ENCODE data around the gene BEAN1.
"Not testable (repeated sequence)": the region's sequence is repeated elsewhere in the genome, so short reads cannot be mapped to it uniquely, and the experiment has no call there.

BEAN1 gene

DNA sequence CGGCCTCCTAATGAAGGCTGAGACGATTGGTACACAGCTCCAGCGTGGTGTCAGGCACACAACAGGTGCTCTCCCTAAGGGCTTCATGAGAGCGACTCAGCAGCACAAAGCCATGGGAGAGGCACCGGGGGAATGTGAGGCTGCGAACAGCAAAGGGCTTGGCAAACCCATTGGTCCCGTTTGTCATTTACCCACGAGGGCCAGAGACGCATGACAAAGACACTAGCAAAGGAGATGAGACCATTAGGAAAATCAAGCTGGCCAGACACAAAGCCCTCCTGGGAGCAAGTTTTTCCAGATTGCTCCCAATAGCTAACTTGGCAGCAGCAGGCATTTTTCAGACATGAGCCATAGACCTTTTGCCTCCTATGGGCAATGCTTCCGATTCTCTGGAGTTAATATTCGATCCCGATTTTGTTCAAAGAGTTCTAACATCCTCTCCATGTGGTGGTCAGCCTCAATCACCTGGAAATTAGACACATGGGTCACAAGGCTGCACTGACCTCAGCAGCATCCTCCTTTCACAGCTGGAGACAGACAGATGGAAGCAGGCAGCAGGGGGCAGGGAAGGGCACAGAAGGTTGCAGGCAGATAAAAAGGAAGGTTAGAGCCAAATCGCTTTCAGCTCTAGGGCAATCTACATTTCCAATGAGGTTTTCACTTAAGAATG lies 84.6 kb downstream of the BEAN1 start:
- no peak for DNase-seq

DNA sequence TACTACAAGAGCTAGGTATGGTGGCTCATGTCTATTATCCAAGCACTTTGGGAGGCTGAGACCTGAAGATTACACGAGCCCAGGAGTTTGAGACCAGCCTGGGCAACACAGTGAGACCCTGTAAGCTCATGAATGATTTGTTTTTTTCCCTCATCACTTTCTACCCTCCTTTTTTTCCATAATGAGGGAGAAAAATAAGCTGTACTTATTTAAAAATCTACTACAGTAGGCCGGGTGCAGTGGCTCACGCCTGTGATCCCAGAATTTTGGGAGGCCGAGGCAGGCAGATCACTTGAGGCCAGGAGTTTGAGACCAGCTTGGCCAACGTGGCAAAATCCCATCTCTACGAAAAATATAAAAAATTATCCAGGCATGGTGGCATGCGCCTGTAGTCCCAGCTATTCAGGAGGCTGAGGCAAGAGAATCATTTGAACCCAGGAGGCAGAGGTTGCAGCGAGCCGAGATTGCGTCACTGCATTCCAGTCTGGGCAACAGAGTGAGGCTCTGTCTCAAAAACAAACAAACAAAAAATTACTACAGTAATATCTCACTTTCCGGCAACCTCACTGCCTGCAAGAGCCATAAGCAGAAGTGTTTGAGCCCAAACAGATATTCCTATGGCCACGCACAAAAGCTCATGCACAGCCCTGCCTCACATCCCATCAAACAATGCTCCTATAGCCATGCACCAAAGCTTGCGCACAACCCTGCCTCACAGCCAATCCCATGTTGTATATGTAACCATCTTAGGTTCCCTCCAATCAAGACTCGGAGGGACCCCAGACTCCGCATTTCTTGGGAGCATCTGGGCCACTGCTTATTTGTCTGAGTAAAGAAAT lies 85.4 kb downstream of the BEAN1 start:
- DNase-seq, result no peak

DNA sequence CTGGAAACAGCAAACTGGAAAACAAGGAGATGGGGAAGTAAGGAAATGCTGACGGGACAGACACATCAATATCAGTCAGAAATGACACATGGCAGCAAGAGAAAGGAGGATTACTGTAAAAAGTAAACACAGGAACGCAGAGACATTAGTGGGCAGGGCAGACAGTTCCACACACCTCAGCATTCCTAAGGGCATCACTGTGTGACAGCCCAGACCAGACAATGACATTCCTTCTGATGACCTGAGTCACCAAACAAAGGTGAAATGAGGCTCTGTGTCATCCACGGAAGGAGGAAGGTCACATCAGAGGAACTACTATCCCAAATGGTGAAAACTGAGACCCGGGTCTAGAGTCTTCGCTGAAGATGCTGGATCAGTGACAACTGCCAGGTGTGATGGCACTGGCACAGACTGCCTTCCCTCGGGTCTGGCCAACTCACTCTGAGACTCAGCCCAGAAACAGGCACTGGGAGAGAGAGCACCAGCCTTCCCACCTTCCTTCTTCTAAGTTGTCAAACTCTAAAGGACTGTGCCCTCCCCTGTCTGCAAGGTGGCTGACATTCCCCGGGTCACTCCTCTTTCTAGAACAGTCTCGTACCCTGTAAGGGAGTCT lies 86.1 kb downstream of the BEAN1 start:
- no peak for DNase-seq

DNA sequence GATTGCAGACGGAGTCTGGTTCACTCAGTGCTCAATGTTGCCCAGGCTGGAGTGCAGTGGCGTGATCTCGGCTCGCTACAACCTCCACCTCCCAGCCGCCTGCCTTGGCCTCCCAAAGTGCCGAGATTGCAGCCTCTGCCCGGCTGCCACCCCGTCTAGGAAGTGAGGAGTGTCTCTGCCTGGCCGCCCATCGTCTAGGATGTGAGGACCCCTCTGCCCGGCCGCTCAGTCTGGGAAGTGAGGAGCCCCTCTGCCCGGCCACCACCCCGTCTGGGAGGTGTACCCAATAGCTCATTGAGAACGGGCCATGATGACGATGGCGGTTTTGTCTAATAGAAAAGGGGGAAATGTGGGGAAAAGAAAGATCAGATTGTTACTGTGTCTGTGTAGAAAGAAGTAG lies 87.3 kb downstream of the BEAN1 start:
- not testable (repeated sequence) for DNase-seq

DNA sequence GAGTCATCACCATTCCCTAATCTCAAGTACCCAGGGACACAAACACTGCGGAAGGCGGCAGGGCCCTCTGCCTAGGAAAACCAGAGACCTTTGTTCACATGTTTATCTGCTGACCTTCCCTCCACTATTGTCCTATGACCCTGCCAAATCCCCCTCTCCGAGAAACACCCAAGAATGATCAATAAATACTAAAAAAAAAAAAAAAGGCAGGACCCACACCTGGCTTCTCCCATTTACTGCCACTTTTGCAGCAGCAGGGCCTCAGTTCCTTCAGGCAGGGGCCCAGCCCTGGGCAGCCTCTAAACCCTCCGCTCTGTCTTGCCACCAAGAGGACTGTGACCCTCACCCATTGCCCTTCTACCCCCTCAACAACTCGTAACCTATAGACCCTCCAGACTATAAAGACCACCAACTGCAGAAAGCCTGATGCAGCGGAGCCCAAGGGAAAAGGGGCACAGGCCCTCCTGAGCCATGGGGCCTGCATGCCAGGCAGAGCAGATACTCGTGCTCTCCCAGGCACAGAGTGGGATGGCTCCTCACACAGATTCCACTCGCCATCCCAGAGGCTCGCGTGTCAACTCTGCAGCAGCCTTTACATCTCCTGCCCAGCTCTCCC lies 88.0 kb downstream of the BEAN1 start:
- DNase-seq, result not testable (repeated sequence)

DNA sequence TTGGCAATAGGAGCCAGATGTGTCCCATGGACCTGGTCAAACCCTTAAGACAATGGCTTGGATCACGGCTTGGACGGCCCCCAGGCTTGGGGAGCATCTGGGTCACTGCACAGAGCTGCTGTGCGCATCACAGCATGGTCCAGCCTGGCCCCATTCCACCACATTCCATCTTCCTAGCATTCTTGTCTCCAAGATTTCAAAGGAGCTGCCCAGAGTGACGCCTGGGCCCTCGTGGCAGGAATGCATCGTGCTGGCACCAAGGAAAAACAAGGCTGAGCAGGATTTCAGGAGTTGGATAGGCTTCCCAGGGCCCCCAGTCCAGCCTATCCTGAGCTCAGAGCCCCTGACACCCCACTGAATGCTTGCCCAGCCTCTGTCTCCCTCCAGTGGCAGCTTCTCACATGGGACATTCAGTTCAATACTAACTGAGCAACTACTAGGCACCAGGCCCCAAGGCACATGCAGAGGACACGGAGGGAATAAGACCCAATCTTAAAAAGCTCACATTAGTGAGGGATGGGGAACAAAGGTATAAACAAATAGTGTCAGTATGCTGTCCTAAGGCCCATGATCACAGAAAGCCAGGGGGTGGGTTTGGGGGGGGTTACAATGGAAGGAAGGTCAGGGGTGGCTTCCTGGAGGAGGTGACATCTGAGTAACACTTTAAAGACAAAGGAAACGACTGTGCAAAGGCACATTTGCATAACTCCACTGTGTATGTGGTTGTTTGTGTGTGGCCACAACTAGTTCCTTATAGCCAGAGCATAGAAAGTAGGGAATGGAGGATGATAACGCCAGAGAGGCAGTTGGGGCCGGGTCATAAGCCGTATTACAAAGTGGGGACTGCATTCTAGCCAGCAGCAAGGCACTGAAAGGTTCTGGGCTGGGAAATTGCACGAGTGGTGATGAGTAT lies 88.8 kb downstream of the BEAN1 start:
- DNase-seq, result no peak

DNA sequence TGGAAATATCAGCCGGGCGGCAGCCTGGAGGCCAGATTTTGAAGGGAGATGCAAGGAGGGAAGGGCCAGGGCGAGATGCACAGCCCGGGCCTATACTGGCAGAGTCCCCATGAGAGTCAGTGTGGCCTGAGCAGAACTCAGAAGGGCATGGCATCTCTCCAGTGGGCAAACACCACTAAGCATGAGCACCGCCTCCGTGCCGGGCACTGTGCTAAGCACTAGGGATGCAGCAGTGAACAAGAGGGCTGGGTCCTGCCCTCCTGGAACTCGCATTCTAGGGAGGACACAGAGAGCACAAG lies 89.4 kb downstream of the BEAN1 start:
- DNase-seq, result no peak

DNA sequence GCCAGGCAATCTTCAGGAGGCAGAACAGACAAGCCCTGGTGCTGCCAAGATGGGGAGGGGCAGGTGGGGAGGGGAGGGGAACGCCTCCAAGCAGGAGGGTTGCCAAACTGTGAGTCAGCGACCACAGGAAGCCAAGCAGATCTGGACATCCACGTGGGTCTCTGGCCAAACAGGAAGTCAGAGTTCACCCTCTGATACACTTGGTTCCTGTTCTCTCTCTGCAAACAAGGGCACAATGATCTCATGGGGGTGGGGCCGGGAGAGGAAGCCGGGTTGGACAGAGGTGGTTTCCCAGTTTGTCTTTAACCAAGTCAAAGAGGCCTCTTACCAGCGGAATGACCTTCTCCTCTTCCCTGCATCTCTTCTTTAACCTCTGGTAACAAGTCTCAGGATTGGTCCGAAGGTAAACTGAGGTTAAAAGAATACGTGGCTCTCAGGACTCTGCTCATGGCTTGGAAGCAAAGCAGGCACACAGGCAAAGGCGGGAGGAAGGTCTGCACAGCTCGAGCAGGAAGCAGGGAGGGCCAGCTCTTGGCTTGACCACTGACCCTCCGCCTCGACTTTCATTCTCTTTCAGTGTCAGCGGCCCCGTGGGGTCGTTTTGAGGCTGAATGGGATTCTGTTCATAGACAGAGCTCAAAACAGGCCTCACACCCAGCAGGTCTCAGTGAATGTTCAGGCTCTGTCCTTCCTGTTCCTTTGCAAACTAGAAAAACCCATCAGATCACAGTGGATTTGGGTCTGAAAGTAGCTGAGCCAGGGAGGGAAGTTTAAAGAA lies 89.9 kb downstream of the BEAN1 start:
- DNase-seq, result peak; percentile 70 to 71

DNA sequence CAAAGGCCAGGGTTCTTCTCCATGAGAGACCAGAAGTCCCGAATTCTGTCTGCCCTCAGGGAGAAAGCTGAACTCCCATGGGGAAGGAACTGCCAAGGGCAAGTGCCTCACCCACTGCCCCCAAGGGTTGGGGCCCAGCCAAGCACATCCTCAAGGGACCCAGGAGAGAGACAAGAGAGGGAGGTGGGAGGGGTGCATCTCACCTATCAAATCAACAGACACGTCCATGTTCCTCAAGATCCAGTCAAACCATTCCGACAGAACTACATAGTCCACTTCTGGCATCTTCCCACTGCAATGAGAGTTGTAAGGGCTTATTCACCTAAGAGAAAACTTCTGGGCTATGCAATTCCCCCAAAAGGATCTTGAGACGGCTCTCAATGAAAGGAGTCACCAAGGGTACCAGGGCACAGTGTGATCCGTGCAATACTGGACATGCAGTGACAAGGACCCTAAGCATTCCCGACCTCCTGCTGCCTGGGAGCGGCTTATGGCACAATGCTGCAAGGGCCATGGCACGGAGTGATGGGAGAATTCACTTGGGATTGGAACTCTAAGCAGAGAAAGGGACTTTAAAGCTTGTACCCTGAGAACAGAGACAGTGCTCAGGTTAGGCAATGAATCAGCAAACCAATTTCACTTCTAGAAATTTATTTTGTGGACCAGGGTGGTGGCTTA lies 90.6 kb downstream of the BEAN1 start:
- DNase-seq, result no peak

DNA sequence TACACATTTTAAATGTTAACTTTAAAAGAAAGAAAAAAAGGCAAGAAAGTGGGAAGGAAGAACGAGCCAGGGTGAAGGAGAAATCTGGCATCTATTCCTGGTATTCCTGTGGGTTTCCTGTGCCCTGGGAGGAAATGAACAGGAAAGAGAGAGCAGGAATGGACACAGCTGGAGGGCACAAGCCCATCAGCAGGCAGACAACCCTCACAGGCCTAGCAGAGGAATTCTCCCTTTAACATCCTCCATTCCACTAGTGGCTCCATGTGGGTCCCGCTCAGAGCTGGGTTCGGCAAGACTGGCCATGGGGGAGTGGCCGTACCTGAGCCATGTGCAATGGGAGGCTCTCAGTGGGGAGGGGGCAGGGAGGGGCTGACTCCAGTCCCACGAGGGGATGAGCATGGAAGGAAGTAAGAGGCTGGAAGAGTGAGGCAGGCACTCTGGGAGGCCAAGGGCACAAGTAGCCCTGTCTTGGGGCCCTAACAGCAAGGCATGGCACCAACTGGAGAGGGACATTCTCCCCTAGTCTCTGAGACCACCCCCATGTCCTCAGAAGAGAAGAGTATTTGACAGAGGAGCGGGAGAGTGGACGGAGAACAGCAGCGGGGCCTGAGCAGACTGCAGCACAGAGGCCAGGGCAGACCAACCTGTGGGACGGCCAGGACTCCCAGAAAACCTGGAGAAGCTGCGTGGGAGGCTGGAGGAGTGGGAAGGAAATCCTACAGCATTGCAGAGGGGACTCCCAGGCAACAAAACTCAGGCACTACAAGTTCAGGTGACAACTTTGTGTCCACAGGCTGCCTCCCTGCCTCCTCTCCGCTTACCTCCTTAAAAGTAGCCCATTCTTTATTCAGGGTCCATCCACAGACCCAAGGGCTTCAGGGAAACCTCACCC lies 92.6 kb downstream of the BEAN1 start:
- no peak for DNase-seq

DNA sequence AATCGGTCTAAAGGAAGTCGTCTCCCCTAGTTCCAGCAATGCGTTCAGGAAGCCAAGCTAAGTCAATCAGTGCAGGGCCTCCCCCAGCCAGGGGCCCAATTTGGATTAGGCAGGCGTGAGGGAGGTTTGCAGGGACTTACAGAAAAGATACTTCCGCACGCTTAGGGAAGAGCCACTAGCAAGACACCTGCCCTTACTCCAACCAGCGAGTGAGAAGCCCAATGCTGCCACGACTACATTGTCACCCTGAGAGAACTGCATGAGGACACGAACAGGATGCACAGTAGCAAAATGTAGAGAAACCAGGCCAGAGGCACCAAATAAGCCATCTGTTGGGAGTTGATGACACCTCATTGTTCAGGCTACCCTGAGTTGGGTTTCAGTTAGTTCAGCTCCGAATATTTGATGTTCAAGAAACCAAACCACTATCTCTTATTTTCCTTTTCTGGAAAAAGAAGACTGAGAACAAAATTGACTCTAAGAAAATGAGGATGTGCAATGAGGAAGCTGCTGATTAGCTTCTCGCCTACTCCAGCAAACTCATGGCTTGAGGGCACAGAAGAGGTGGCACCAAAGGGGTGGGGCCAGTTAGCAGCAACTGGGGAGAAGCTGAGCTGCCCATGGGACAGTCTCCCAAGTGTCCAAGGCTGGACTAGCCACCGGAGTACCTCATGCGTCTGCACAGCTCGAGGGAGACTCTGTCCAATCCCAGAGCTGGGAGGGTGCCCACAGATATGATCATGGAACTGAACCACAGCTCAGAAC lies 93.5 kb downstream of the BEAN1 start:
- DNase-seq, result no peak

DNA sequence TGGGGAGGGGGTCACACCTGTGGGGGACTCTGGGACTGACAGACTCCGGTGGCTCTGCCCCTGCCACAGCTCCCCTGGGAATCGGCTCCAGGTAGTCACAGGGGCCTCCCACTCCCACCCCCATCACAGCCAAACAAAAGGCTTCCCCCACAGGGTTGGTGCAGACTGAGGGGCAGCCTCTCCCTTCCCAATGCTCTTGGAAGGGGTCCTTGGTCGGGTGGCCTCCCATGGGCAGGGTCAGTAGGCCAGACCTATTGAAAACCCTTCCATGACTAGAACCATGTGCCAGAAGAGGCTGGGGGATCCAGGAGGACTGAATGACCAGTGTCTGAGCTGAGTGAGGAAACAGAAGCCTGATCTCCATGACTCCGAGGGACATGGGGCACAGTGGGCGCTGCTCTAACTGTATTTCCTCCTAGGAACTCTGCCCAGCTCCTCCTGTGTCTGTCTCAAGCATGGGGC lies 94.2 kb downstream of the BEAN1 start:
- no peak for DNase-seq

DNA sequence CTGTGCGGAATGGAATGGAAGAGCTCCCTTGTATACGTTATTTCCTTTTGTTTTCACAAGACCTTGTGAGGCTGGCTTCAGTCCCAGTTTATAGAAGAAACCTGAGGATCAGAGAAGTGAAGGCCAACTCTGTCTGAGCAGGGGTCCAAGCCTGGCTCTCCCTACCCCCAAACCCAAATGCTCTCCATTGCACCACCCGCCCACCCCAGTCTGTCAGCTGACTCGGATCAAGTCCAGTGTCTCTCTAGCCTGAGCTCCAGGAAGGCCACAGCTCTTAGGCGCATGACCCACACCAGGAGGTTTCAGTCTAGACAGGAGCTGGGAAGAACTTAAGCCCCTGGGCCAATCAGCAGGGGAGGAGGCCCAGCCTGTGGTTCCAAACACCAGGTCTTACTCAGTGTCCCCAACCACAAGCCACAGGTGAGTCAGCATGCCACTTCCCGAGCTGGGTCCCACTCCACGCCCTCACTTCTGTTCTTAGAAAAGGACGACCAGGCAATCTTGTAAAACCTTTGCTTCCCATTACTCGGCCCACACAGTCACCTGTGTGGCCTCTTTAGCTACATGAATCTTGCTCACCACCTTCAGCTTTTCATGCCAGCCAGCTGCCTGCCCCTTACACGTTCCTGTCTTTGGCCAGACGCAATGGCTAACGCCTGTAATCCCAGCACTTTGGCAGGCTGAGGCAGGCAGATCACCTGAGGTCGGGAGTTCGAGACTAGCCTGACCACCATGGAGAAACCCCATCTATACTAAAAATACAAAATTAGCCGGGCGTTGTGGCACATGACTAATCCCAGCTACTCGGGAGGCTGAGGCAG lies 95.1 kb downstream of the BEAN1 start:
- DNase-seq, result peak; percentile 92 to 93

DNA sequence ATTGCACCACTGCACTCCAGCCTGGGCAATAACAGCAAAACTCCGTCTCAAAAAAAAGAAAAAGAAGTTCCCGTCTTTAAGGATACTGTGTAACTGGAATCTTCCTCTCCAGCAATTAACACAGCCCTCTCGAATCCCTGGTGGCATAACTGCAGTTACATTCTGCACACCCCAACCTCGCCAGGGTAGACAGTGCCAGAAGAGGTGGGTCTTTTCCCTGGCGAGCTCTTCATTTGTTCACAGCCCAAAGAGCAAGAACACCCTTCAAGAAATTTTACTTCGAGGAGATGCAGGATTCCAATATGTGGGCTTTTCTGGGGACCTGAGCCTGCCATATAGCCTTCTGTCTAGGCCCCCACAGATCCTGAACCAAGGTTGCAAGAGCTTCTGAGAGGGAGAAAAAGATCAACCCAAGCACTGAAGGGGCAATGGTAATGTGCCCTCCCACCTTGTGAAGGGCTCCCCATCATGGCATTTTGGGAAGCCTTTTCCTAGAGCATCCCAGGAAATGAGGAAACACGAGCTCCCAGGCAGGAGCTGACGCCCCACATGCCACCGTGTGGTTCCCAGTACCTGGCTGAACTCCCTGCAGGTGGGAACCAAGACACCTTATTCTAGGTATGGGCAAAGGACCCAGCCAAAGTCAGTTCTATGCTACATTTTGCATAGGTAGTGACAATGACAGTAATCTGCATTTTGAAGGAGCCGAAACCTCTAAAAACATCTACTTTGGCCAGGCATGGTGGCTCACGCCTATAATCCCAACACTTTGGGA lies 95.9 kb downstream of the BEAN1 start:
- DNase-seq, result no peak

DNA sequence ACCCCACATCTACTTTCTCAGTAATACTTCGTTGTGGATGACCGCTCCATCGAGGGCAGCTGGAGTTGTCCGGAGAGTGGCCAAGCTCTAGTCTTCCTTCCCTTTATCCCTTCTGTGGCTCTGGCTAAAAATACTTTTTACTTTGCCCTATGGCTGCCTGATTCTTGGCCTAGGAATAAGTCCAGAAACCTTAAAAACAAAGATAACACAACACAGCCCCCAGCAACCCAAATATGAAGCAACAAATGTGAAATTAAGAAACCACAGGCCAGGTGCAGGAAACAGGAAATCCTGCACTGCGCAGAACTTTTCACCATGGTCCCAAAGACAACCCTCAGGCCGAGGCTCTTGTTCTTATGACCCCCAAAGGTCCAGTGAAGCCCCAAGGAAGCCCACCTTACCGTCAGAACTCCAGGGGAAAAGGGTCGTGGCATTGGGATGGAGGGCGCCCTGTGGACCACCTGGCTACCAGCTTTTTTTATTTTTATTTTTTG lies 96.8 kb downstream of the BEAN1 start:
- DNase-seq, result no peak

DNA sequence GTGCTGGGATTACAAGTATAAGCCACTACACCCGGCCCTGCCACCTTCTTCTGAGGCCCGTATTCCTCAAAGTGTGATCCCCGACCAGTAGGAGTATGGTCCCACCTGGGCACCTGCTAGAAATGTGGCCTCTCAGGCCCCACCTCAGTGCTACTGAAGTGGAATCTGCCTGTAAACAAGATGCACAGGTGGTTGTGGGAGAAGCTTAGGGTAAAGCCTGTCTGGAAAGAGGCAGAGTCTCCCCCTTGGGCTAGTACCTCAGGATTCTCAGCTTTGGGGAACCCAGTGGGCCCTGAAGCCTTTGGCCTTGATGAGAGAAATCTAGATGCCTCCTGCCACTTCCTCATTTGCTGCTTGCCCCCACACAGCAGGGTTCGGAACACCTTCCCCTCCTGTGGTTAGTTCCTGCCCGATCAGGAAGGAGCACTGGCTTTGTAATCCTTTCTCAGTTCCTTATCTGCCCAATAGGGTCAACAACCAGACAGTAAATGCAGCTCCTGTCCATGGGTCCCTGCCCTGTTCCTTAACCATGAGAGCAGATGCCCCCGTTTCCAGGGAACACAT lies 97.6 kb downstream of the BEAN1 start:
- no peak for DNase-seq

Data from activated CD4-positive, alpha-beta T cell treated with anti-CD3 and anti-CD28 coated beads for 4 hours (primary cell).